AG09319 (cell line): ENCODE results near the gene RDH16.
"Not testable (repeated sequence)": the region's sequence is repeated elsewhere in the genome, so short reads cannot be mapped to it uniquely, and the experiment has no call there.

ENCODE experiments used
- DNase-seq: peaks from one replicate; pipeline ENCODE4 v3.0.0-alpha.2; 2010; ENCODE audit warnings: low read depth; ENCODE audit errors: extremely low read depth
- CTCF ChIP-seq: IDR thresholded peaks from 2 replicates; pipeline ENCODE4 v1.5.1; 2011; ENCODE audit warnings: low read depth, mild to moderate bottlenecking, inconsistent platforms, low read length, moderate library complexity

The RDH16 gene

GRCh38 chr12:56987551-56988053, 30.2 kb upstream of the RDH16 start:
- peak; percentile 96 for TF ChIP-seq CTCF
- DNase-seq, result peak; percentile 52

- no peak for TF ChIP-seq CTCF
- DNase-seq, result no peak
These were observed 29.6 kb upstream of the RDH16 start for GRCh38 chr12:56987011-56987410.

- DNase-seq, result not testable (repeated sequence)
These were observed 28.3 kb upstream of the RDH16 start for GRCh38 chr12:56985714-56986113.

- no peak for TF ChIP-seq CTCF
- no peak for DNase-seq
These were observed 26.0 kb upstream of the RDH16 start for GRCh38 chr12:56983386-56983785.

GRCh38 chr12:56982578-56983236, 25.3 kb upstream of the RDH16 start:
- DNase-seq, result not testable (repeated sequence)

GRCh38 chr12:56980941-56981530, 23.6 kb upstream of the RDH16 start:
- TF ChIP-seq CTCF, result no peak
- DNase-seq, result no peak

- TF ChIP-seq CTCF, result no peak
- no peak for DNase-seq
These were observed 22.9 kb upstream of the RDH16 start for GRCh38 chr12:56980268-56980667.

GRCh38 chr12:56979628-56980027, 22.2 kb upstream of the RDH16 start:
- TF ChIP-seq CTCF, result no peak
- no peak for DNase-seq
